Parathyroid adenoma (tissue), 2 donors: Measurements from ENCODE around the gene DAW1.
A peak's percentile ranks its signal among the peaks of the same experiment; 100 is the strongest.

Experiments
- H2AFZ ChIP-seq: fragments of 300-600 bp; sonication (generic); one replicate; pipeline ENCODE4 v1.7.0; 2017; ENCODE audit warnings: antibody characterized with exemption, mild to moderate bottlenecking
- H3K27ac ChIP-seq: fragments of 300-600 bp; sonication (generic); one replicate; pipeline ENCODE4 v1.7.0; 2017
- H3K27me3 ChIP-seq: fragments of 300-600 bp; sonication (generic); one replicate; pipeline ENCODE4 v1.7.0; 2017; ENCODE audit warnings: low read length; ENCODE audit not compliant: control insufficient read depth, insufficient read depth
- H3K36me3 ChIP-seq: fragments of 300-600 bp; sonication (generic); one replicate; pipeline ENCODE4 v1.7.0; 2017; ENCODE audit warnings: low read length; ENCODE audit not compliant: control insufficient read depth, insufficient read depth
- H3K4me1 ChIP-seq: fragments of 300-600 bp; sonication (generic); one replicate; pipeline ENCODE4 v1.7.0; 2017; ENCODE audit warnings: control low read depth
- H3K4me2 ChIP-seq: fragments of 300-600 bp; sonication (generic); one replicate; pipeline ENCODE4 v1.7.0; 2017; ENCODE audit warnings: low read length
- H3K4me3 ChIP-seq: fragments of 300-600 bp; sonication (generic); one replicate; pipeline ENCODE4 v1.7.0; 2017; ENCODE audit warnings: low read depth, low read length
- H3K79me2 ChIP-seq: fragments of 300-600 bp; sonication (generic); one replicate; pipeline ENCODE4 v1.7.0; 2017; ENCODE audit warnings: control low read depth
- H3K9ac ChIP-seq: fragments of 300-600 bp; sonication (generic); one replicate; pipeline ENCODE4 v1.7.0; 2017; ENCODE audit warnings: mild to moderate bottlenecking
- H3K9me3 ChIP-seq: fragments of 300-600 bp; sonication (generic); one replicate; pipeline ENCODE4 v1.7.0; 2017; ENCODE audit warnings: low read length; ENCODE audit not compliant: control insufficient read depth
- CTCF ChIP-seq: fragments of 300-600 bp; sonication (generic); IDR thresholded peaks from one replicate; pipeline ENCODE4 v1.7.0; 2017; ENCODE audit warnings: antibody characterized with exemption, mild to moderate bottlenecking
- donor health status: primary hyperparathyroidism.

DAW1 gene

DNA sequence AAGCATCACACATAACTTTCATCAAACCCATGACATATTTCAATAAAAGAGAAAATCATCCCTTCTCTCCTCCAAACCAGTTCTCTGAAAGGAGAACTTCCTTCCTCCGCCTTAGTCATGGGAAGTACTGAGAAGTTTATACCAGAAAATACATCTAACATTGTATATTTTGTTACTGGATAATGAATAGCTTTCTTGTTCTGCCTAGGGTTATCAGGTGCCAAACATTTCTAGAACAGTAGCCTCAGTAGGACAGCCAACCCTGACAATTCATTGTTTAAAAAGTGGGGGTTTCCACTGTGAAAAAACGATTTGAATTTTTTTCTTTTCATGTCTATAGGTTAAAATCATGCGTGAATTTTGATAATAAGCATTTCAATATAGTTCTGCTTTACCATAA lies 16.0 kb upstream of the DAW1 start:
- Histone ChIP-seq H3K4me3 (no peak overlapping the region), H3K9me3 (no peaks in the 10 kb centered on the region), H3K4me1 (no peaks in the 10 kb centered on the region), H3K4me2 (no peak overlapping the region), H2AFZ (no peak overlapping the region), H3K27me3 (no peaks in the 10 kb centered on the region), H3K9ac (no peak overlapping the region), H3K79me2 (no peaks in the 10 kb centered on the region), H3K36me3 (no peaks in the 10 kb centered on the region), H3K27ac (no peak overlapping the region)
- TF ChIP-seq CTCF = no peak

GRCh38 chr2:227856697-227857096 lies 14.7 kb upstream of the DAW1 start:
- no peak overlapping the region for H2AFZ ChIP-seq
- no peak overlapping the region for H3K4me2 ChIP-seq
- no peak overlapping the region for H3K4me3 ChIP-seq
- no peaks in the 10 kb centered on the region for H3K27me3 ChIP-seq
- H3K27ac ChIP-seq = no peak overlapping the region
- H3K36me3 ChIP-seq = no peaks in the 10 kb centered on the region
- no peak for TF ChIP-seq CTCF
- H3K9ac ChIP-seq = no peak overlapping the region
- H3K79me2 ChIP-seq = no peaks in the 10 kb centered on the region
- H3K4me1 ChIP-seq = no peaks in the 10 kb centered on the region
- no peaks in the 10 kb centered on the region for H3K9me3 ChIP-seq

- Histone ChIP-seq H3K4me1 (no peaks in the 10 kb centered on the region), H2AFZ (no peak overlapping the region), H3K9me3 (no peaks in the 10 kb centered on the region), H3K9ac (no peak overlapping the region), H3K27ac (no peak overlapping the region), H3K27me3 (no peaks in the 10 kb centered on the region), H3K36me3 (no peaks in the 10 kb centered on the region), H3K79me2 (no peaks in the 10 kb centered on the region), H3K4me2 (no peak overlapping the region), H3K4me3 (no peak overlapping the region)
- no peak for TF ChIP-seq CTCF
Measured at GRCh38 chr2:227860221-227860641, 11.2 kb upstream of the DAW1 start.

- Histone ChIP-seq H3K4me2 (no peak overlapping the region), H2AFZ (no peak overlapping the region), H3K9me3 (no peaks in the 10 kb centered on the region), H3K27ac (no peak overlapping the region), H3K79me2 (no peaks in the 10 kb centered on the region), H3K9ac (no peak overlapping the region), H3K27me3 (no peaks in the 10 kb centered on the region), H3K36me3 (no peaks in the 10 kb centered on the region), H3K4me1 (no peaks in the 10 kb centered on the region), H3K4me3 (no peak overlapping the region)
- TF ChIP-seq CTCF = no peak
Measured at GRCh38 chr2:227861011-227861410, 10.4 kb upstream of the DAW1 start.

- Histone ChIP-seq H3K27me3 (no peaks in the 10 kb centered on the region), H2AFZ (no peak overlapping the region), H3K79me2 (no peaks in the 10 kb centered on the region), H3K4me1 (no peaks in the 10 kb centered on the region), H3K36me3 (no peaks in the 10 kb centered on the region), H3K4me3 (no peak overlapping the region), H3K4me2 (no peak overlapping the region), H3K27ac (no peak overlapping the region), H3K9ac (no peak overlapping the region), H3K9me3 (no peaks in the 10 kb centered on the region)
- peak; percentile 38 for TF ChIP-seq CTCF
Measured at GRCh38 chr2:227862227-227862740, 9.1 kb upstream of the DAW1 start.
